ENCODE results near the gene HEMK1.
A peak's percentile ranks its signal among the peaks of the same experiment; 100 is the strongest.

The HEMK1 gene

DNA sequence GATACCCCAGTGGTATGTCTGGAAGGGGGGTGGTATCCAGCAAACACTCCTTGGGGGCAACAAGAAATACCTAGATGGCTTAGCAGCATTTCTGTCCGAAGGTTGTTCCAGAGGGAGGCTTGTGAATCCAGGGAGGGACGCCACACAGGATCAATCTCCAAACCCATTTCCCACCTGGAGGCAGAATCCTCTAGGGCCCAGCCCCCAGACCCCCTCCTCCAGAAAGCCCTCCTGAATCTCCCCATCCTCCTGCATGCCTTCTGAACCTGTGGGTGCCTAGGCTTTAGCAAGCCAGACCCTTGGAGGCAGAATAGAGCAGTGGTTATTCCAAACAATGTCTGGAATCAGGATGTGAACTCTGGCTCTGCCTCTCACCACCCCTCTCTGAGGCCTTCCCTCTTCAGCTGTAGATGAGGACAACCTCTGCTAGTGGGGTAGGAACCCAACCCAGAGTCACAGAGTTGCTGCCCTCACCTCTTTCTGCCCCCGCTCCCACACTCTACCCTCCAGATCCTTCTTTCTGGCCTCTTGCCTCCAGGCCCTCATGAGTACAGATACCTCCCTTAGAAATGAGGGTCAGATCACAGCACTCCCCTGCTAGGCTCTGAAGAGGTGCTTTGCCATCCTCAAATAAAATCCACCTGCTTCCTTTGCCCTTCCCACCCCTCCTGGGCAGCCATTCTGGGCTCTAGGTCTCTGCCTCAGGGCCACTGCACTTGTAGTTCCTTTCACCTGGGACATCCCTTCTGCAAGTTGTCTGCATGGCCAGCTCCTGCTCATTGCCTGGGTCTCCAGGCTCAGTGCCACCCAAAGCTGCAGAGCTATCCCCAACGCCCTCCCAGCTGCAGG is 34.2 kb downstream of the HEMK1 start:
- no peak for DNase-seq

DNA sequence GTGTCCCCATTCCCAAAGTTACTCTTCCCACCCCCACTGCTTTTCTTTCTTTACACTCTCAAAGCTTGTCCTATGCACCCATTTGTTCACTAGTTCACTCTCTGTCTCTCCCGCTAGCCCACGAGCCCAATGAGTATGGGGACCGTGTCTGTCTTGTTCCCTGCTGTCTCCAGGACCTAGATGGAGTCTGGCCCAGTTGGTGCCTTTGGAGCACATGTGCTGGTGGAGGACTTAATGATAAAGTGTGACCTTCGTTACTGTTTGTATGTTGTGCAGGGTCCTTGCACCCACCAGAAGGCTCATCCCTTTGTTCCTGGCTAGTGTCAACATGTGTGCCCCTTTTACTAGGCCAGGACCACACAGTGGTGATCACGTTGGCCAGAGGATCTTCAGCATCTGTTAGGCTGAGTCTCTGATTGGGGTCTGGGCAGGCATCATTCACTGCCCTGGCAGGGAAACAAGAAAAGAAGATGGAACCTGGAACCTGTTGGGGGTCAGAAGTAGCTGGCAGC is 34.8 kb downstream of the HEMK1 start:
- DNase-seq = no peak

DNA sequence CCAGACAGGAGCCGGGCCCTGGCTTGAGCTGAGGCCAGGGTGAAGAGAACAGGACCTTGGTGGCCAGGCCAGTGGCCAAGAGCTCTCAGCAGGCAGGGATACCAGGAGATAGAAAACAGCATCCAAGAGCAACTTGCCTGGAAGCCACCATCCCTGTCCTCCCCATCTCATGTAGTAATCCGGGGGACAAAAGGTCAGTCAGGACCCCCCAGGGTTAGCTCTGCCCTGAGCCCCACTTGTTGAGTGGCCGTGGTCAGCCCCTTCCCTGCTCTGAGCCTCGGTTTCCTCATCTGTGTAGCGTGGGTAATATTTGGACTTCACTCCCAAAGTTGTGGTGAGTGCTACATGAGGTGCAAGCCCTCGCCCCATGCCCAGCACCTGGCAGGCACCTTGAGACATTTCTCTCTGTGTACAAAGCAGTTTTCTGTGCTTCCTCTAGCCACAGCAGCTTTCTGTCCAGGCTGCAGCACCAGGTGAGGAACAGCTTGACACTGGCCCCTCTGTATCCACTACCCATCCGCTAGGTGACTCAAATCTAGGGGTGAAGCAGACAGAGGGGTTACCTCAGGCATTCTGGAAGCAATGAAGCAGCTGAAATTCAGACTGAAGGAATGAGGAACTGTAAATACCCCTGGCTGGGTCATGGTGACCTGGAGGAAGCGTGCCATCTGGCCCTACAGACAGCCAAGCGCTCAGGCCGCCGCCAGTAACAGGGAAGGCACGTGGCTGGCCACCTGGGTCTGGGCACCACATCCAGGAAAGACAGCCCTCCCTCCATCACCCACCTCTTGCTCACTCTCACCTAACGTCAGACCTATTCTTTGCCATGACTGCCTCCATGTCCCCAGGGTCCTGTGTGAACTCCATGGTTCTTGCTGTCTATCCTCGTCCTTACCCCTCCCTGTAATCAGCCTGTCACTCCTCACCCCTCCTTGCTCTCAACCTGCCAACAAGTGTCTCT is 35.6 kb downstream of the HEMK1 start:
- no peak for DNase-seq

DNA sequence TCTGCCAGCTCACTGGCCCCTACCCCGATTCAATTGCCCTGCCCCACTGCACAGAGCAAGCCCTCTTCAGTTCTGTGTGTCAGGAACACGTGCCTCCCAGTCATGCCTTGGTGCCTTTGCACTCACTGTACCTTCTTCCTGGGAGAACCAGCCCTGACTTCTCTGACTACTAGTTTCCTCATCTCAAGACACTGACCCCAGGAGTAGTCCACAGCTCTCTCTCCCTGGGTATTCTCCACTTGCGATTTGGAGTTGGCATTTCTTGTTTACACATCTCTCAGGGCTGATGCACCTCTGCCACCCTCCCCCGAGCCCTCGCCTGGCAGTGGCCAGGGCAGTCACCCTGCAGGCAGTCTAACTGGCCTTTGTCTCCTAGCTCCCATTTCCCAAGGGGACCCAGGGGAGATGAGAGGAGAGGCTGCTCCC is 36.6 kb downstream of the HEMK1 start:
- DNase-seq = no peak

DNA sequence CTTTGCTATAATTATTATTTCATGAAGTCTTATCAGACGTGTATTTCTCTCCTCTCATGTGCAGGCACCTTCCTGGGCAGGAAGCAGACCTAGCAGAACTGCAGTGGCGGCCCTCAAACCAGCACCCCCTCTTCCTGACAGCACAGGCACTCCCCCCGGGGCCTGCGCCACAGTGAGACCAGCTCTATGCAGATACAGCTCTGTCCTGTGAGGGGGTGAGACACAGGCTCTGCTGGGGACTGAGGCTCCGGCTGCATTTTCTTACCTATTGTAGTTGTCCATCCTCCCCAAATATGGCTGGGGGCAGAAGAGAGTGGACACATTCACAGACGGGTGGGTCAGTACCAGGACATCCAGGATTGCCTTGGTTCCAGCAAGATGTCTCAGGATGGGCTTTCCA is 37.3 kb downstream of the HEMK1 start:
- no peak for DNase-seq

DNA sequence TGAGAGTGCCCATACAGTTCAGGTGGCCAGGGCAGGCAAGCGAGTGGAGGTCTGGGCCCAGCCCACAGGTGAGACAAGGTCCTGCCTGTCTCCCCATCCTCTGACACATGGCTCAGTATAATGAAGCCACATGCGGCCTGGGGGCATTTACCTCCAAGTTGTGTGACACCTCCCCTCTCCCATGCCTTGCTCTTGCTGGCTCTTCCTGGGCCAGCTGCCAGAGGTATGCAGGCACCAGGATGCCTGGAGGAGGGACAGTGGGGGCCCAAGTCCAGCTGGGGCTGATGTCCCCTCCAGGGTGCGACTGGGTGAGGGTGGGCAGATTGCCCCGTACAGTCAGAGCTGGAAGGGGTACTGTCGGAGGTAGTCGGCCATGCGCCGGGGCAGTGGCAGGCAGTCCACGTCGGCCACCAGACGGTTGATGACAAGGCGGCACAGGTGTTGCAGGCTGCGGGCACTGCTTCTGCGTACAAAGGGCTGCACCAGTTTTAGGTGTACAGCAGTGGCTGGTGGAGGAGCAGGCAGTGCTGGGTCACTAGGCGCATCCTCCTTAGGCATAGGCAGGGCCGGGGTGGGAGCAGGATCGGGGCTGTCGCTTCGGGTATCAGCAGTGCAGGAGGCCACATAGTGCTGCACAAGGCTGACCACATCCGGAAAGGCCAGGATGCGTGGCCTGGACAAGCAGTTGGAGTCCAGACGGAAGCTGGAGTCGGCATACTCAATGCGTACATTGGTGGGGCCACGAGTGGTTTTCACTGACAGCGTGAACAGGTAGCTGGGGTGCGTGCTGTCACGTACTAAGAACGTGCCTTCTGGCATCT is 38.2 kb downstream of the HEMK1 start:
- no peak for DNase-seq

DNA sequence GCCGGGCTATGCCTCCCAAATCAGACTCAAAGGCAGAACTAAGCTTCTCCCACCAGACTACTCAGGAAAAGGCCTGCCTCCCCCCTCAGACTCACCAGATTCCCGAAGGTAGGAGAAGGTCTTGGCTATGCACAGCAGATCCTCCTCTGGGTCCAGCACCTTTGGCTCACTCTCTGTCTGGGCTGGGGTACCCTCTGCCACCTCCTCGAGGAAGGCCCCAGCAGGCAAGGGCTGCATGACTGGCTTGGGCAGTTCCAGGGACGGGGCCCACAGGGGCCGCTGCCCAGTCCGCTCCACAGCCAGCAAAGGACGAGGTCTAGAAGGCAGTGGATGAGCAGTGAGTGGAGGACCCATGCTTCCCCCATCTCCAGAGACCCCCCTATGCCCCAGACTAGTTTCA is 39.0 kb downstream of the HEMK1 start:
- no peak for DNase-seq

DNA sequence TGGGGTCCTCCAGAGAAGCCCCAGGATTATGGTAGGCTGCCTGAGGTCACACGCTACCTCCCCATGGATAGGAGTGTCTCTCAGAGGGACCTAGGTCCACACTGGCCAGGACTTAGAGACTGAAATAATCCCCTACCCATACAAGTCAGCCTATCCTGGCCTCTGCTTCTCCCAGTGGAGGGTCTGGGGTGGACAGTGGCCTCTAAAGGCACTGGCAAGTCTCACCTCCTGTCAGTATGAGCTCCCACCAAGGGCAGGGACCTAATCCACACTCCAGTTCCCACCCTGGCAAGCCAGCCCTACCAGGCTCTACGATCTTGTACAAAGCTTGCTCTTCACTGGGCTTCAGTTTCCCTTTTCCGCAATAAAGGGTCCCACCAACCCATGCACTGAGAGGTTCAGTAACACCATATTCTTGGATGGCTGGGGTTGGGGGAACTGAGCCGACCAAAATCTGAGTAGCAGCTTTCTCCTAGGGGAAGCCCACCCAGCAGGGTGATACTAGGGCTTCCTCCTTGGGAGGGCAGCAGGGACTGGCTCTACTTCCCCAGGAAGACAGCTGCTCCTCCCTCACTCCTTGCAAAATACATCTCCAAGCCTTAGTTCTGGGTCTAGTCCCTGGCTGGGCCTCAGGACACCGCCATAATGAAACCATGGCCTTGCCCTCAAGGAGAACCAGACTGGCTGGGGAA is 39.9 kb downstream of the HEMK1 start:
- DNase-seq = no peak

DNA sequence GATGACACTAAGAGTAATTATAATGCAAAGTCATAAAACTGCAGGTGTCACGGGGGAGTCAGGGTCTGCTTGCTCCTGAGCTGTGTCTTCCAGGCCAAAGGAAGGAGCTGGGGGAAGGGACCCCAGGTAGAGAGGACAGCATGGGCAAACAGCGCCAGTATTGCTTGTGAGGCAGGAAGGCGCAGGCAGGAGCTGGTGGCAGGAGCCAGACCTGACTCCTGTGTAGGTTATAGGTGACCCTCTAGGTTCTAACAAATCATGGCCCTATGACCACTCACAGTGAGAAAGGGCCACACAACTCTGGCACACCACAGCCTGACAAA is 40.4 kb downstream of the HEMK1 start:
- no peak for DNase-seq

DNA sequence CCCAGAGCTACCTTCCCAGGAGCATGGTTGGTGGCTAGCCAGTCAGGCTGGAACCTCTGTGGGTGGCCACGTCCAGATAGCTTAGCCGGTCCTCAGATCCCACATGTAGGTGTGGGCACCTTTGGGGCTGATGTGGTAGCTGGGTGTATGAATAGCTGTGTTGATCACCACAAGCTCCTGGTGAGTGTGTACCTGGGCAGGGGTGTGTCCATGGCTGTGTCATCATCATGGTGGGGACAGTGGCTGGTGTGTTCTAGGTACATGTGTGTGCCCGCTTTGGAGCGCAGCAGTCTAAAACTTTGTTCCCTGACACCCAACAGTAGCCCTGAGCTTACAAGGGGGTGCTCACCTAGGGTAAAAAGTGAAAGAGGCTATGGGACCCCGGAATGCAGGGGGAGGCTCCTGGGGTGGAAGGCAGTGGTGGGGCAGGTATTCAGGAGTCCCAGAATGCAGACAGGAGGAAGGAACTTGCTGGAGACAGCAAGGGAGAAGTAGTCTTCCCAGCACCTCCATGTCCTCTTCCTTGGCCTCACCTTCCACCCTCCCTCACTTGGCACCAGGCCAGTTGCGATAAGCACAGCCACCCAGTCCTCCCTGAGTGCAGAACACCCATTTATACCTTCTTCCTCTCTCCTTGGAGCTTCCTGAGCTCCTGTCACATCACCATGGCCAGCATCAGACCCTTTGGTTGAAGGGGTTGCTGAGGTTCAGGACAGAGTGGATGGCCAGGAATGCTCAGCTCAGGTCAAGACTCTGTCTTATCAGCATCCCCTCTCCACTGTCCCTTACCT is 41.1 kb downstream of the HEMK1 start:
- peak; percentile 90 for DNase-seq

DNA sequence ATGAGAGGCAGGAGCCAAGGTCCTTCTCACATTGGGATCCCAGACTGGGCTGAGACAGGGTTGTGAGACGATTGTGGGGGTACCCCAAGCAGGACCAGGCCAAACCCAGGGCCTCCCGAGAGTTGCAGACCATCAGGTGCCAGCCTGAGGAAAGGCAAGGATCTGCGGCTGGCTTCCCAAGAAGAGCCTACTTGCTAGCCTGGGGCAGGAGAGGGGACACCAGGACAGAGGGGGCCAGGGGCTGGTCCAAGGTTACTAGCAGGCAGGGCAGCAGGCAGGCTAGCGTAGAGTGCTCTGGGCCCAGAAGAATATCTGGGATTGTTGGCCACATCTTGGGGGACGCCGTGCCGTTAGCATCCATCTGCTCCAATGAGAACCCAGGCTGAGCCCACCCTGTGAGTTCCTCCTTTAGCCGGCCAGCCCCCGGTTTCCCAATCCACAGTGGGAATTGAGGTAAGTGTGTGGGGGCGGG is 41.7 kb downstream of the HEMK1 start:
- no peak for DNase-seq

DNA sequence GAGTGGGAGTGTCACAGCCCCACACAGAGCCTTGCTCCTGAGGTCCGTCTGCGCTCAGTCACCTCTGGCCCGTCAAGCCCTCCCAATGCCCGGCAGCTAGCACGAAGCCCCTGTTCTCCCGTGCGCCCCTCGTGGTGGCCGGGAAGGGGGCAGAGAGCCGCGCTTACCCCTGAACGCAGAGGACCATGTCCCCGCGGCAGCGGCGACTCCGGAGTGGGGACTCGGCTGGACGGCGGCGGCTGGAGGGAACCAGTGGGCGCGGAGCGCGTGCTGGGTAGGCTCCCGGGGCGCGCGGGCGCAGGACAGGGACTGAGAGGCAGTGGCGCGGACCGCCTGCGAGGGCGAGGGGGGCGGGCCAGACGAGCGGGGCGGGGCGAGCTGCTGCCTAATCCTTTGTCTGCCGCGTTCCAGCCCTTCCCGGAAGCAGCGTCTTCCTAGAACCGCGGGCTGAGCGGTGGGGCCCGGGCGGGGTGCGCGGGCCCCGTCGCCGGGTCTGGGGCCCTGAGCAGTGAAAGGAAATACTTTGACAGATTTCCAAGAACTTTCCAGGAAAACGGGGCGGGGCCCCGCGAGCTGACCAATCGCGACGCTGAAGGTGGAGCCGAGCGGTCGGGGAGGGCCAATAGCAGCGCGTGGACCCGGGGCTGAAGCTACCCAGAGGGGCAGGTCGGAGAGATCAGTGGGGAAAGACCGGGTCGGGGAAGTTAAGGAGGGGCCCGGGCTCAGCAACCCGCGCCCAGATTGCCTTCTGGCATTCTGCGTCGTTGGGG is 42.3 kb downstream of the HEMK1 start, which contains the start of gene CISH:
Gene CISH, minus strand, starts transcription at position 311 of the 770 bp plus-strand sequence. Its CDS starts 124 bp downstream, at position 187.
- peak; percentile 99 for DNase-seq

DNA sequence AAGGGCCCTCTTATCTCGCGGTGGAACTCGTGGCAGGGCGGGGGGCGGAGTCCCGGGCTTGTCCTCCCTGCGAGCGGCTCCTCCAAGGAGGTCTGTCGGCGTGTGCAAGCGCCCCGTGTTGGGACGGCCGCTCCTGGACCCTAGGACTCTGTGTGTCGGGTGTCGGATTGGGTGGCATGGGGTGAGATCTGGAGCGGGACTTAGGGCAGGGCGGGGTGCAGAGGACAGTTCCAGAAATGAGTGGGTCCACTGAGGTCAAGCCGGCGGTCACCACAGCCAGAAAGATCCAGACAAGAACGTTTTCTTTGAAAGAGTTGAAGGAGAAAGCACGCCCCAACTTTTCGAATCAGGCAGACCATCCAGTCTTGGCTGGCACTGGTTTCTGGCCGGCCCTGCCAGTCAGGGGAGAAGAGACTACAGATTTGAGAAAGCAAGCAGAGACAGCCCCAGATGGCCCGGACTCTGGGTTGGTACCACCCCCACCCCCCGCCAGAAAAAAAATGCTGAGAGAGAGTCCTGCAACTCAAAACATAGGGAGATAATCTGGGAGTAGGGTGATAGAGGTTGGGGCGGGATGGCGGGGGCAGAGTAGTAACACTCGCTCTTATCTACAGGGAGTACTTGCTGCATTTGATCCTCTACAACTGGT is 43.0 kb downstream of the HEMK1 start:
- peak; percentile 91 for DNase-seq

DNA sequence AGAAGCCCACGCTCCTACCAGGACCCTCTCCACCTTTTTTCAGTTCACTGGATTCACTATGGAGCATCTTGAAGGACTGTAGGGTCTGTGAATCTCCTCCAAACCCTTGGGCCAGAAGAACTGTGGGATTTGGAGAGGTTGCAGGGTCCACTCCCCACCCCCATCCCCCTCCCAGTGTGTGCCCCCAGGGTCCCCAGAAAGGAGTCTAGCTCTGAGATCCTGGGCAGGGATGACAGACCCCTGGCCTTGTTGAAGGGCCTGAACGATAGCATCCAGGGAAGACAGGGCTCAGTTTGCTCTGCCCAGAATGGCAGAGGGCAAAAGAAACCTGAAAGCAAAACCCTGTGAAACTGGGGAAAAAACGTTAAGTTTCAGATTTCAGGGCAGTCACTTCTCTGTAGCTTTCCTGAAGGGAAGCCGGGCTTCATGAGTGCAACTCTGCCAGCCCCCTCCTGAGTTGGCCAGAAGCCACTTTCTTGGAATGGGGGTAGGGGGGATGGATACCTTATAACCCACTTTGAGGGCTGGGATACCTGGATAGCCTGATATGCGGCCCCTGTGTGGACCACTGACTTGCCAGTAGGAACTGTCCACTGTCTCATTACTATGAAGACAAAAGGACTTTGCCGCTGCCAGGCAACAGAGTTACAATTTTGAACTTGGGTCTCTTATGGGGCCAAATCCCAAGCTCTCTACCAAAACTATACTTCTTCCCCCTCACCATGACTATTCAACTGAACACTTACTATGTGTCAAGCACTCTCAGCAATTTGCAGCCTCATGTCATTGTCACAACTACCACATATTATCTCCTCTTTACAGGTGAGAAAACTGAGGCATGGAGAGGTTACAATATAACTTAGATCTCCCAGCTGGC is 43.9 kb downstream of the HEMK1 start:
- no peak for DNase-seq

DNA sequence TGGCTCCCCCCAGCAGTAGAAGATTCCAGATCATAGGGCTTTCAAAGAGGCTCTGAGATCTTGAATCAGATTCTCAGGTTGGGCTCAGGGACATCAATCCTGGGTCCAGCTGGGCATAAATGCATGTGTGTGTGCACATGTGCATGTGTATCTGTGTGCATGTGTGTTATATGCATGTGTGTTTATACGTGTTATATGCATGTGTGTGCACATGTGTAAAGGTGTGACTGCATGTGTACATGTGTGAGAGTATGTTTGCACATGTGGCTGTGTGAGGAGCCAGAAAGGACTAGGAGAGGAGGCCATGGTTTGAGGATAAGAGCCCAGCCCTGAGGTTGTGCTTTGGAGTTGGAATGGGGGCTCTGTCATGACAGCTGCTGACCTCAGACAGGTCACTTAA is 45.9 kb downstream of the HEMK1 start:
- DNase-seq = no peak

DNA sequence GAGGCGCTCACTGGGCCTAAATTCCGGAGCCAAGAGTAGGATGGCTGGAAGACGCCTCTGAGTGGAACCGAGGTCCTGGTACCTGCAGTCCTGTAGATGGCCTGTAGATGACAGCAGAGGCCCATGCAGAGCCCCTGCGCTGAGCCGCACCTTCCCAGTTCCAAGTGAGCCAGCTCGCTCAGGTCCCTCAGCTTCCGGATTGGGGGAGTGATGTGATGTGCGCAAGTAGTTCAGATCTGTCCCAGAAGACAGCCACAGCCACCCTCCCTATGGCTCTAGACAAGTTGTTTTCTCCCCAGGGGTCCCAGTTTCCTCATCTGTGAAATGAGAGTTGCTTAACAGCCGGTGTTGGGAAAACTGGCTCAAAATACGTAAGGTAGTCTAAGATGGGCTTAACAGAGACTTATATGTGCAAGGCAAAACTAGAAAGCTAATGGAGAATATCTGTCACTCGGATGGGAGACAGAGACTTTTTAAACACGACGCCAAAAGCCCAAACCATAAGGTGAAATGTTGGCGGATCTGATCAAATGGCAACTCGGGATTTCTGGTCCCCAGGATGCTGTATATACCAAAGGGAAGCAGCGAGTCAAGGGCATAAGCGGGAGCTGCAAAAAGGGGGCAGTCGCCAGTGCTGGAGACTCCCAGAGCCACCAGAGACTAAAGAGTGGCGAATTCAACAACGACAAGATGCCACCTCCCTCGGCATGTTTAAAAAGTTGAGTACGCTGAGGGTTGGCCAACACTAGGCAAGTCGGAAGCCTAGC is 46.9 kb downstream of the HEMK1 start:
- DNase-seq = peak; percentile 91

DNA sequence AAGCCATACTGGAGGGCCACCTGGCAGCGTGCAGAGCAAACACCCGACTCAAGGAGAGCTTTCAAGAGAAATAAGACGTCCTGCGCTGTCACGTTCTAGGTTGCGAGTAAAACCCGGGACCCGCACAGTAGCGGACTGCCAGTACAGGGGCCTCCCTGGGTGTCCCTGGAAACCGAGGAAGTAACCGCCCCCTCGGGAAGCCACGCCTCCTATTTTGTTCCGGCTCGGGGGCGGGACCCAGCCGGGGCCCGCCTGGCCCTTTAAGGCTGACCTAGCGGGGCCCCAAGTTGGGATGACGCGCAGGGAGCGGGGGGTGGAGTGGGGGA is 47.4 kb downstream of the HEMK1 start:
- DNase-seq = peak; percentile 94
